NB4 (cell line): ENCODE results near the gene RSPRY1.

ENCODE experiments used
- MYC ChIP-seq: IDR thresholded peaks from 2 replicates; pipeline ENCODE4 v1.6.1; 2011; ENCODE audit warnings: low read depth, low read length
- POLR2A ChIP-seq: IDR thresholded peaks from 2 replicates; pipeline ENCODE4 v1.6.1; 2011; ENCODE audit warnings: mild to moderate bottlenecking; ENCODE audit not compliant: insufficient read length; ENCODE audit errors: extremely low read depth
- TF ChIP-seq, protein P1 (sequence below): IDR thresholded peaks from one replicate; pipeline ENCODE4 v1.5.1; 2012; ENCODE audit warnings: low read depth, low read length
- TF ChIP-seq, protein P2 (sequence below): IDR thresholded peaks from 2 replicates; pipeline ENCODE4 v1.6.1; 2011; ENCODE audit warnings: low read depth, low read length

DNA sequence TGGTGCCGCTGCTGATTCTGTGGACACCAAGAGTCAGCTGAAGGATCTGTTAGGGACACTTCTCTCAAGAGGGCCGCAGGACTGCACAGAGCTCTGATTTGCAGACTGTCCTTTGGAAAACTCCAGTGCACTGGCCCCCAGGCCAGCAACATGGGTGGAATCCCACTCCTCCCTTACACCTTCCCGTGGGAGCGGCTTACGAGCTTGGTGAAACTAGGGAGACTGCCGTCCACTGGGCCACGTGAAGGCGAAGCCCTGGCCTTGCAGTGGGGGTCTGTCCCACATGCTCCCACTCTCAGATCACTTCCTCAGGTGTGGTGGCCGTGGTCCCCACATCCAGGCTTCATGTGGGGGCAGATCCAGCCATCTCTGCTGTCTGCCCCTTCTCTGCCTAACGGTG, 36.7 kb upstream of the RSPRY1 start:
- TF ChIP-seq, protein P1, sequence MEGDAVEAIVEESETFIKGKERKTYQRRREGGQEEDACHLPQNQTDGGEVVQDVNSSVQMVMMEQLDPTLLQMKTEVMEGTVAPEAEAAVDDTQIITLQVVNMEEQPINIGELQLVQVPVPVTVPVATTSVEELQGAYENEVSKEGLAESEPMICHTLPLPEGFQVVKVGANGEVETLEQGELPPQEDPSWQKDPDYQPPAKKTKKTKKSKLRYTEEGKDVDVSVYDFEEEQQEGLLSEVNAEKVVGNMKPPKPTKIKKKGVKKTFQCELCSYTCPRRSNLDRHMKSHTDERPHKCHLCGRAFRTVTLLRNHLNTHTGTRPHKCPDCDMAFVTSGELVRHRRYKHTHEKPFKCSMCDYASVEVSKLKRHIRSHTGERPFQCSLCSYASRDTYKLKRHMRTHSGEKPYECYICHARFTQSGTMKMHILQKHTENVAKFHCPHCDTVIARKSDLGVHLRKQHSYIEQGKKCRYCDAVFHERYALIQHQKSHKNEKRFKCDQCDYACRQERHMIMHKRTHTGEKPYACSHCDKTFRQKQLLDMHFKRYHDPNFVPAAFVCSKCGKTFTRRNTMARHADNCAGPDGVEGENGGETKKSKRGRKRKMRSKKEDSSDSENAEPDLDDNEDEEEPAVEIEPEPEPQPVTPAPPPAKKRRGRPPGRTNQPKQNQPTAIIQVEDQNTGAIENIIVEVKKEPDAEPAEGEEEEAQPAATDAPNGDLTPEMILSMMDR, result no peak
- TF ChIP-seq, protein P2, sequence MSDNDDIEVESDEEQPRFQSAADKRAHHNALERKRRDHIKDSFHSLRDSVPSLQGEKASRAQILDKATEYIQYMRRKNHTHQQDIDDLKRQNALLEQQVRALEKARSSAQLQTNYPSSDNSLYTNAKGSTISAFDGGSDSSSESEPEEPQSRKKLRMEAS, result no peak
- TF ChIP-seq POLR2A (no peak), MYC (no peak)
